ENCODE results near the gene ELOVL2.
"Not testable (repeated sequence)": the region's sequence is repeated elsewhere in the genome, so short reads cannot be mapped to it uniquely, and the experiment has no call there.

Gene ELOVL2, protein sequence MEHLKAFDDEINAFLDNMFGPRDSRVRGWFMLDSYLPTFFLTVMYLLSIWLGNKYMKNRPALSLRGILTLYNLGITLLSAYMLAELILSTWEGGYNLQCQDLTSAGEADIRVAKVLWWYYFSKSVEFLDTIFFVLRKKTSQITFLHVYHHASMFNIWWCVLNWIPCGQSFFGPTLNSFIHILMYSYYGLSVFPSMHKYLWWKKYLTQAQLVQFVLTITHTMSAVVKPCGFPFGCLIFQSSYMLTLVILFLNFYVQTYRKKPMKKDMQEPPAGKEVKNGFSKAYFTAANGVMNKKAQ

DNA sequence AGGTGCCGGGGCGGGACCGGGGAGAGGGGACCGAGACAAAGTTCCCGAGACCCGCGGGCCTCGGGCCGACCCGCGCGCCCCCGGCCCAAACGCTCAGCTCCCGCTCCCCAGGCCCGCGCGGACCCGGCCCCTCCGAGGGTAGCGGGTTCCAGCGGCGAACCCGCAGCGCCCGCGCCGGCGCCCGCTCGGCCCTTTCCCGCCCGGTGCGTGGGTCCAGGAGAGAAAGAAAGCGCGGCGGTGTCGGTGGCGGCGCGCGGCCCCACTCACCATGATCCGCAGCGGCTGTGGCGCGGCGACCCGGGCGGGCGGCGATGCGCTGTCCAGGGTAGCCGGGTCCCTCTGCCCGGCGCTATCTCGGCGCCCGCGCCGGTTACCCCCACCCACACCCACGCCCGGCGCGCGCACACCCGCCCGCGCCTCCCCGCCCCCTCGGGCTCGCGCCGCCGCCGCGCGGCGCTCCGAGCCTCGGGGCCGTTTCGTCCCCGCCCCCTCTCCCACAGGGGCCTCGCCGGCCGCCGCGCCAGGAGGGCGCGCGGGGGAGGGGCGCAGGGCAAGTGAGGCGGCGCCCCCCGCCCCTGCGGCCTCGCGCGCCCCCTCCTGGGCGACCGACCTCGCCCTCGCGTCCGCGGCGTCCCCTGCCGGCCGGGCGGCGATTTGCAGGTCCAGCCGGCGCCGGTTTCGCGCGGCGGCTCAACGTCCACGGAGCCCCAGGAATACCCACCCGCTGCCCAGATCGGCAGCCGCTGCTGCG lies at the start of gene ELOVL2:
ELOVL2 (minus strand) TSS at position 345 of the 751 bp plus-strand sequence; CDS start at position 270, 75 bp downstream.
- DNase-seq (ENCODE audit: low read depth): peak; percentile 29

DNA sequence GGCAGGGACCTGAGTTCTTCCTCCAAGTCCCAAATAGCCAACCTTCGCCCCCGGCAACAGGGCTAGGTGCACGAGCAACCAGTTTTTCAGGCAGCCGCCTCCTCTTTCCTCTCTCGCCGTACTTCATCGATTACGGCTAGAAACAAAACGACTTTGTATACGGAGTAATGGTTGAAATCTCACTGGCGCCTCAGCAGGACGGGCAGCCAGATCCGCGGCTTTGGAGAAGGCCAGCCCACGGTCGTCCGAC lies 49.2 kb upstream of the ELOVL2 start:
- DNase-seq (ENCODE audit: low read depth): no peak

DNA sequence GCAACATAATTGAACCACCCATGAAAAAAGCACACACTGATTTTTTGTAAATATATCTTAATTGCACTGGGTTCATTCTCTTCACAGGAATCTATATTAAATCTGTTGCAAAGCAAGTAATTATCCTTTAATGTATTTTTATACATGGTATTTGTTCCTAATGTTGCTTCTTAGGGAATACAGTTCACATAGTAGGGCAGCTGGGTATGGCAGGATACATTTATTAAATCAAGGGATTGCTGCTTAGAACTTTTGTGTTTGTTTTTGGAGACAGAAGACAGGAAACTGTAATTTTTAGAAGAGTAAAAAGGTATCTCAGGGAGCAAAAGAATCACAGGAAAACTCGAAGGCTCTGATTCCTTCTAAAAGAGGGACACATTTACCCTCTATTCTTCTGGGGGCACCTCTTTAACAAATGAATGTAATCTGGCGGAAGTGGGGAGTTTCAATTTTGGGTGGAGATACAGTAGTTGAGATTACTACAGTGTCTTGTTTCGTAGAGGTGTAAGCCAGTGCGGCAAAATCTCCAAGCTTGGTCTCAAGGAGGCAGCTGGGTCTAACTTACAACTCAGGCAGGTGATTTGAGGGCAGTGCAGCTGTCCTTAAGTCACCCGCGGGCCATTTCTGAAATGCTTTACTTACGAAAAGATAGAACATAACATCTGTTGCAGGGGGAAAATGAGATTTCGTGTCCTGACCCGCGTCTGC lies 48.7 kb upstream of the ELOVL2 start:
- peak; percentile 21 for DNase-seq (ENCODE audit: low read depth)

DNA sequence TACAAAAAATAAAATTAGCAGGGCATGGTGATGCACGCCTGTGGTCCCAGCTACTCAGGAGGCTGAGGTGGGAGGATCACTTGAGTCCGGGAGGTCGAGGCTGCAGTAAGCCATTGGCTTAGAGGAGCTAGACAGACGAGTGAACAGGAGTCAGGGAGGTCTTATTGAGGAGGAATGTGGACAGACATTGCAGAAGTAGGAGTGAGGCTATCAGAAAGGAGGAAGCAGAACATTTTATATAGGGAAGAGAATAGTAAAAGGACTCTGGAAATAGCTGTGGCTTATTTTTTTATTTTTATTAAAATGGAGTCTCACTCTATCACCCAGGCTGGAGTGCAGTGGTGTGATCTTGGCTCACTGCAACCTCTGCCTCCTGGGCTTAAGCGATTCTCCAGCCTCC lies 47.0 kb upstream of the ELOVL2 start:
- DNase-seq (ENCODE audit: low read depth): not testable (repeated sequence)

DNA sequence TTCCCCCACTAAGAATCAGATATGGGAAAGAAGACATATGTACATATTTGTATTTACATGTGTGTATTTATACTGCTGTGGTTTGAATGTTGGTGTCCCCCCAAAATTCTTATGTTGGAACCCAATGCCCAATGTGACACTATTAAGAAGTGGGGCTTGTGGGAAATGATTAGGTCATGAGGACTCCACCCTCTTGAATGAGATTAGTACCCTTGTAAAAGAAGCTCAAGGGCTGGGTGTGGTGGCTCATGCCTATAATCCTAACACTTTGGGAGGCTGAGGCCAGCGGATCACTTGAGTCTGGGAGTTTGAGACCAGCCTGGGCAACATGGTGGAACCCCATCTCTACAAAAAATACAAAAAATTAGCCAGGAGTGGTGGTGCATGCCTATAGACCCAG lies 45.6 kb upstream of the ELOVL2 start:
- no peak for DNase-seq (ENCODE audit: low read depth)

DNA sequence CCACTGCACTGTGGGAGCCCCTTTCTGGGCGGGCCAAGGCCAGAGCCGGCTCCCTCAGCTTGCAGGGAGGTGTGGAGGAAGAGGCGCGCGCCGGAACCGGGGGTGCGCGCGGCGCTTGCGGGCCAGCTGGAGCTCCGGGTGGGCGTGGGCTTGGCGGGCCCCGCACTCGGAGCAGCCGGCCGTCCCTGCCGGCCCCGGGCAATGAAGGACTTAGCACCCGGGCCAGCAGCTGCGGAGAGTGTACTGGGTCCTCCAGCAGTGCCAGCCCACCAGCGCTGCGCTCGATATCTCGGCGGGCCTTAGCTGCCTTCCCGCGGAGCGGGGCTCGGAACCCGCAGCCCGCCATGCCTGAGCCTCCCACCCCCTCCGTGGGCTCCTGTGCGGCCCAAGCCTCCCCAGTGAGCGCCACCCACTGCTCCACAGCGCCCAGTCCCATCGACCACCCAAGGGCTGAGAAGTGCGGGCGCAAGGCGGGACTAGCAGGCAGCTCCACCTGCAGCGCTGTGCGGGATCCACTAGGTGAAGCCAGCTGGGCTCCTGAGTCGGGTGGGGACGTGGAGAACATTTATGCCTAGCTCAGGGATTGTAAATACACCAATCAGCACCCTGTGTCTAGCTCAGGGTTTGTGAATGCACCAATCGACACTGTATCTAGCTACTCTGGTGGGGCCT lies 43.2 kb upstream of the ELOVL2 start:
- DNase-seq (ENCODE audit: low read depth): not testable (repeated sequence)

DNA sequence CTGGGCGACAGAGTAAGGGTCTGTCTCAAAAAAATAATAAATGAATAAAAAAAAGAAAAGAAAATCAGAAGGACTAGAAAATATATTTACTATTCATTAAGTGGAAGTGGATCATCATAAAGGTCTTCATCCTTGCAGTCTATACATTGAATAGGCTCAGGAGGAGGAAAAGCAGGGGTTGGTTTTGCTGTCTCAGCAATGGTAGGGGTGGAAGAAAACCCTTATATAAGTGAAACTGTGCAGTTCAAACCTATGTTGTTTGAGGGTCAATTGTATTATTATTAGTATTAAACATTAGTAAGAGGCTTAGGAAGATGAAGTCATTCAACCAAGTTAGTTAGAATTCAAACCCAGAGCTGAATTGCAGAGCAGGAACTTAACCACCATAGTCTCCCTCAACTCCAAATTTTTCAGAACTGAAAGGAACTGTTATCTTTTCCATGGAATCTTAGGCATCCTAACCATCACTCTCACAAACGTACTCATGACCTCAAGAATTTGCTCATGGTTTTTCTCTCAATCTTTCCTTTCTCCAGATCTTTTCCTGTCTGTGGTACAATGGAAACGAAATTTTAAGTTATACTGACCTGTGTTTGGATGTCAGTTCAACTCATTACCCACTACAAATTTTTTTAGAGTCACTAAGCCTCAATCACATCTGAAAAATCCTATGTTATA lies 41.8 kb upstream of the ELOVL2 start:
- DNase-seq (ENCODE audit: low read depth): peak; percentile 88

DNA sequence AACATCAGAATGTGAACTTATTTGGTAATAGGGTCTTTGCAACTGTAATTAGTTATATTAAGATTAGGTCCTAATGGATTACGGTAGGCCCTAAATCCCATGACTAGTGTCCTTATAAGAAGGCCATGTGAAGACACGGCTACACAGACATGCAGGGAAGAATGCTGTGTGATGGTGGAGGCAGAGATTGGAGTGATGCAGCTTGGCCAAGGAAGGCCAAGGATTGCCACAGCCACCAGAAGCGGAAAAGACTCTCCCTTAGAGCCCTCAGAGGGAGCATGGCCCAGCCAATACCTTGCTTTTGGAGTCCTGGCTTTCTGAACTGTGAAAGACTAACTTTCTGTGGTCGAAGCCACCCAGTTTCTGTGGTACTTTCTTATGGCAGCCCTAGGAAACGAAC lies 39.9 kb upstream of the ELOVL2 start:
- DNase-seq (ENCODE audit: low read depth): no peak

DNA sequence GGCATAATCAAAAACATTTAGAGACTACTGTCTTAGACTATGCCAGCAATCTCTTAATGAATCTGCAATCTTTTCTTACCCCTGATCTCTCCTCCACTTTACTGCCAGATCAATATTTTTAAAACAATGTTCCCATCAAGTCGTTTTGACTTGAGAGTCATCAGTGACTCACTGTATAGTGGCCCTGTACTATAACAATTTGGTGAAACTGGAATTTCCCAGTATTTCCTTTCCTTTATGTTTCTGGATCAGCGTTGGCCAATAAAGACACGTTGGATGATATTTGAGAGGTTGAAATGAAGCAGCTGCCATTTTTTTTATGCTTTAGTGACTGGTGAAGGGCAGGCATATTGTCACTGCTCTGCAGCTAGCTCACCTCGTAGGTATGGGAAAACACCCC lies 39.4 kb upstream of the ELOVL2 start:
- DNase-seq (ENCODE audit: low read depth): peak; percentile 7

DNA sequence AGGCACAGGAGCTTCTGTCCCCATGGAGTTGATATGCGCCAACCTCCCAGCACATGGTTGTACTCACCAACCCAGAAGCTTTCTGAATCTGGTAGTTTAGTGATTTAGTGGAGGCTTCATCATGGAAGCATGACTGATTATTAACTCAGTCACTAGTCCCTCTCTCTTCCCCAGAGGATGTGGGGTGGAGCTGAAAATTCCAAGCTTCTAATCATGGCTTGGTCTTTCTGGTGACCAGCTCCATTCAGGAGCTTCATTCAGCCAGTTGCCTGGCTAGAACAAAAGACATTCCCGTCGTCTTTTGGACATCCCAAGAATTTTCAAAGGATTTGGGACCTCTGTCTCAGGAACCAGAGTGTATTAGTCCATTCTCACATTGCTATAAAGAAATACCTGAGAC lies 36.2 kb upstream of the ELOVL2 start:
- no peak for DNase-seq (ENCODE audit: low read depth)

DNA sequence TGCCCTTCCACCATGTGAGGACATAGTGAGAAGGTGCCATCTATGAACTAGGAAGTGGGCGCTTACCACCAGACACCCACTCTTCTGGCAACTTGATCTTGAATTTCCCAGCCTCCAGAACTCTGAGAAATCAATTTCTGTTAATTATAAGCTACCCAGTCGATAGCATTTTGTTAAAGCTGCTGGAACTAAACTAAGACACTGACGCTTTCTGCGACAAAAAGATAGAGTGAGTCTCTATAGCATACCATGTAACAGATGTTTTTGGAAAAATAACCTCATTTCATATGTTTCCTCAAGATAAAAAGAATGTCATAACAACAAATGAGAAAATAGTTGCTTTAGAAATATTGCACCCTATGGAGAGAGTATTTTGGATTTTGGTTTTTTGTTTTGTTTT lies 34.2 kb upstream of the ELOVL2 start:
- no peak for DNase-seq (ENCODE audit: low read depth)

DNA sequence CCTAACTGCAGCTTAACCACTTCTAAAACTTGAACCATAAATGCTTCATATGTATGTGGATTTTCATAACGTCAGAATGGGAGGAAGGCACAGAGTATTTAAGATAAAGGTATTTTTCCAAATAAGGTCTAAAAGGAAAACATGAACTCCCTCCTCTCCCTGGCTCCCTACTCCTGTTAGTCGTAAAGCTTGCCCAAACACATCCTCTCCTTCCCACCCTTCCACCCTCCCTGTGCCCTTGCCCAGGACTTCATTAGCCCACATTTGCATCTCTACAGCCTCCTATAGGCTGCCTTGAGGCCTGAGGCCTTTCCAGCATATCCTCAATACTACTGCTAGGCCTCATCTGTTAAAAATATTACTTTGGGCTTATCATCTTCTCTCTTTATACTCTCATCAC lies 32.4 kb upstream of the ELOVL2 start:
- DNase-seq (ENCODE audit: low read depth): no peak

DNA sequence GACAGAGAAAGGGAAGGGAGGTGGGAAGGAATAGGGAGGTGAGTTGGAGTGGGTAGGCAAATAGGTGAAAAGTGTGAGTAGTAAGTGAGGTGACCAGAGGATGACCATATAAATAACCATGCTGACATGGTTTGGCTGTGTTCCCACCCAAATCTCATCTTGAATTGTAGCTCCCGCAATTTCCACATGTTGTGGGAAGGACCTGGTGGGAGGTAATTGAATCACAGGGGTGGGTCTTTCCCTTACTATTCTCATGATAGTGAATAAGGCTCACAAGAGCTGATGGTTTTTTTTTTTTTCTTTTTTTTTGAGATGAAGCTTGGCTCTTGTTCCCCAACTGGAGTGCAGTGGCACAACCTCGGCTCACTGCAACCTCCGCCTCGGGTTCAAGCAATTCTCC lies 28.0 kb upstream of the ELOVL2 start:
- peak; percentile 16 for DNase-seq (ENCODE audit: low read depth)

DNA sequence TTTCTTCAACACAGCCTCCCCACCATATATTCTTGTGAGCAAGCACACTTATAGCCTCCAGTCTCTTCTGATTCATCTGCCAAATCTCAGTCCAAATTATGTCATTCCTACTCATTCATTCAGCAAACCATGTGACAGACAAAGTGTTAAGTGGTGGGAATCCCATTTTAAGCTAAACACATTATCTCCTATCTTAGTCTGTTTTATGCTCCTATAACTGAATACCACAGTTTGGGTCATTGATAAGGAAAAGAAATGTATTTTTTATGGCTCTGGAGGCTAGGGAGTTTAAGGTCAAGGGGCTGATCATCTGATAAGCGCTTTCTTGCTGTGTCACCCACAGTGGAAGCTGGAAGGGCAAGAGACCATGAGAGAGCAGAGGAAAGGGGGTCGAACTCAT lies 25.7 kb upstream of the ELOVL2 start:
- DNase-seq (ENCODE audit: low read depth): no peak

DNA sequence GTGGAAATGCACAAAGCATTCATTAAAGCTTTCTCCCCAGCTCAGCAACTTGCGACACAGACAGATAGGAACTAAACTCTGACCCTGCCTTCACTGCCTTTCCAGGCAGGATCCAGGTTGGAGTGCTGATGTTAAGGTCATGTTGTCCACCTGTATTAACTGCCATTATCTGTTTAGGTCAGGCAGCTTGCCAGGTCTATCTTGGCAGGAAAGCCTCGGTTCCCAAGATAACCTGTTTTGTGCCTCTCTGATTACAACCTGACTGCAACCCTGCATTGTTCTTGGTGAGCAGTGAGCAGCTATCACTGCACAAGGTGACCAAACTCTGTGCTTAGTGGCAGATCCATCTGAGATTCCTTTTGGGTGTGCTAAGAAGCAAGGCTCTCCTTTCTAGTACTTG lies 23.2 kb upstream of the ELOVL2 start:
- no peak for DNase-seq (ENCODE audit: low read depth)

DNA sequence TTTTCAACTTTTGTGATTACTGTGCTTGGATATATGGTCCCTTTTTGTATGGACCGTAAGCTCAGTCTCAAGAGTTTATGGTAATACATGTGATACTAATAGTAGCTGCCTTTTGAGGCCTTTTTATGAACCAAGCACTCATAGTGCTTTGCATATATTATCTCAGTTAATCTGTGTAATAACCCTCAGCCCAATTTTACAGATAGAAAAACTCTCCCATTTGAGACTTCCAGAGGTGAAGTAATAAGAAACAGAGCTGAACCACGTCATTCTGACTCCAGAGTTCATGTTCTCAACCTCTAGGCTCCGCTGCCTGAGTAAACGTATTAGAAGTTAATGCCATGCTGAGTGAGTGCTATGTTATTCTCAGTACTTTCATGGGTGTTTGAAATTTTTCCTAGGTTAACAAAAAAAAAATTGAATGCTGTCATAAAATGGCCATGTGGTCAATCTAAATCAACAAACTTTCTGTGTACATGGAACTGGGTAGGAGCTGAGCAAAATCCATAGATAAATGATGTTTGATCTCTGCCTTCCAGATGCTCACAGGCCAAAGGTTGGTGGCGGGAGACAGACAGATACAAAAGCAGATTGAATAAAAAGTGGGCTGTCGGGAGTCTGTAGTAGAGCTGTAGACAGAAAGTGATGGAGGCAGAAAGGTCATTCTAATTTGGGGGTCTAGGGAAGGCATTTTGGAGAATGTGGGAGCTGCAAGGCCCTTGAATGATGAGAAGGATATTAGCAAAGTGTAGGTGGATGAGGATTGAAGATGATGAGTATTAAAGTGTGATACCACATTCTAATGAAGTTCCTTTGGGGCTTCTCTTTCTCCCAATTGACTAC lies 22.6 kb upstream of the ELOVL2 start:
- no peak for DNase-seq (ENCODE audit: low read depth)

DNA sequence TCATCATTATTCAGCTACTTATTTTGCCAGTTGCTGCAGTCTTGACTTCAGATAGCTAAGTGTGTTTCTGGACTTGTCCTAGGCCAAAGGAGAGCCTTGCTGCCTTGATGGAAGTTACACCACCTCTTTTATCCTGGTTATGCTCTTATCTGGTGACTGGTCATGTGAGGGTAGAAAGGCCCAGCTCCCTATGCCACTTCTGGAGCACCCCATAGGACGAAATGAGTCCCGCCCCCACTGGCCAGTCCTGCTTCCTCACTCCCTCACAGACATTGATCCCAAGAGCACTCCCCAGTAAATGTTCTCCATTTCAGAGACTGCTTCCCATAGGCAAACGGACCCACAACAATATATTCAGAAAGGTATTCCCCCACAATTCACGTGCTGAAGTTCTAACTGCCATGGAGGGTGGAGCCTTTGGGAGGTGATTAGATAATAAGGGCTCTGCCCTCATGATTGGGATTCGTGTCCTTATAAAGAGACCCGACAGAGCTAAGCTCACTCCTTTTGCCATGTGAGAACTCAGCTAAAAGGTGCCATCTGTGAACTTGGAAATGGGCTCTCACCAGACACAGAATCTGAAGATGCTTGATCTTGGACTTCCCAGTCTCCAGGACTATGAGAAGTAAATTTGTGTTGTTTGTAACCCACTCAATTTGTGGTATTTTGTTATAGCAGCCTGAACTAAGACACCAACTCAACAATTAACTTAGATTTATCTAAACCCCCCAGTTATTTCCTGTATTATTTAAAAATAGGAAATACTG lies 21.5 kb upstream of the ELOVL2 start:
- DNase-seq (ENCODE audit: low read depth): no peak

DNA sequence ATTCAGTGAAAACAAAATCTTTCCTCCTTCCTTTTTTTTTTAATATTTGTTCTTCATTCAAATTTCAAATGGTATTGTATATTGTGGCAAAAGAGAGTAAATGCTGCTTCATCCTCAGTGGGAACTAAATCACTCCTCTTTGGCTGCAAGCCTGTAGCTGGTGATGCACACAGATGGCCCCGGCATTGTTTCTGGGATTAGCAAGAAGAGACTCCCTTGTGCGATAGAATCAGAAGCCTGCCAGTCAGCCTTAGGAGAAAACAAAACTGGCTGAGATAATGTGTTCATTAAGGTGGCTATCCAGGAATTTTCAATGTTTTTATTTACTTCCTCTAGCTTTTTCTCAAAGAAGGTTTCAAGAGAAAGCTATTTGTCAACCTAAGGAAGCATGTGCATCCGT lies 20.7 kb upstream of the ELOVL2 start:
- peak; percentile 64 for DNase-seq (ENCODE audit: low read depth)

DNA sequence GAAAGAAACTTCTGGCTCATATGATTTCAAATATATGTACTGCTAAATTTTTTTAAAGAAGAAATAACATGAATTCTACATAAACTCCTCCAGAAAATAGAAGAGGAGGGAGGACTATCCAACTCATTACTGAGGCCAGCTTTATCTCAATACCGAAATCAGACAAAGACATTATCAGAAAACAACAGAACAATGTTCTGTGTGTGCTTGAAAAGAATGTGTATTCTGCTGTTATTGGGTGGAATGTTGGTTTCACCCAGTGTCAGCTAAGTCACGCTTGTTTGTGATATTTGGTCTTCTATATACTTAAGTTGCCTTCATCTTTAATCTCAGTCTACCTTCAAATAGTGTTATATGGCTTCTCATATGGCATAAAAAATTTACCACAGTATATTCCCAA lies 18.6 kb upstream of the ELOVL2 start:
- DNase-seq (ENCODE audit: low read depth): no peak

DNA sequence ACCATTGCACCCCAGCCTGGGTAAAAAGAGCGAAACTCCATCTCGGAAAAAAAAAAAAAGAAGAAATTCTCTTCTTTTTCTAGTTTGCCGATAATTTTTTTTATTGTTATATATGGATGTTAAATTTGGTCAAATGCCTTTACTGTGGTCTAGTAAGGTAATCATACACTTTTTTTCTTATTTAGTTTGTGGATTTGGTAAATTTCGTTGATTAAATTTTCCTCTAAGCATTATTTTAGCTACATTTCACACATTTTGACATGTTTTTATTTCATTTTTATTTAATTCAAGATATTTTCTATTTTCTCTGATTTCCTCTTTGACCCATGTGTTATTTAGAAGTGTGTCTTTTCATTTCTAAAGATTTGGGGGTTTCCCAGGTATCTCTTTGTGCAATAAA lies 18.0 kb upstream of the ELOVL2 start:
- DNase-seq (ENCODE audit: low read depth): no peak

DNA sequence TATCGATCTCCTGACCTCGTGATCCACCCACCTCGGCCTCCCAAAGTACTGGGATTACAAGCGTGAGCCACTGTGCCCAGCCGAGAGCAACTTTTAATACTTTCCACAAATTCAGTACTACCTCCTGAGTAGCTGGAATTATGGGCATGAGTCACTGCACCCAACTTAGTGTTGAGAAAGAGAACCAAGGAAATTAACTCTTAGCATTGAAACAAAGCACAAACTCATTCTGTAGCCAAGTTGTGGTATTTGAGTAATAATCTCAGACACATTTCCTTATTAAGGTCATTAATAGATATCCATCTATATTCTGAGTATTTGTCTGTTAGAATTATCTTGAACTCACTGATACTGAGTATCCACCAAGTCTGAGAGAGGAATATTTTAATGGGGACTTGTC lies 14.3 kb upstream of the ELOVL2 start:
- peak; percentile 77 for DNase-seq (ENCODE audit: low read depth)
